ENCODE results near the gene NID1. TPM values are rescaled to one million over a fixed set of nuclear protein-coding genes. Genes with fewer than 3 reads are reported as not detected.

The NID1 gene
- total and polyA plus RNA-seq, 2 donors (not counting 3 experiments of a cell fraction or from before 2014, with no cell fraction given): 87.0 to 109 TPM

- Histone ChIP-seq H3K79me2 (ENCODE audit: control insufficient read depth, insufficient read depth, low read length) (peaks cover 4% of the 10 kb centered on the region), H3K36me3 (ENCODE audit: control insufficient read depth in 2 of 2, extremely low read depth in 1 of 2, insufficient read depth in 2 of 2, low read length in 2 of 2) (no peaks in the 10 kb centered on the region), H3K4me1 (ENCODE audit: control insufficient read depth, extremely low read depth, insufficient read depth, low read length) (peaks cover 9% of the 10 kb centered on the region), H3K9me1 (replicated peaks; ENCODE audit: control insufficient read depth, extremely low read depth, insufficient read depth, low read length) (no peaks in the 10 kb centered on the region), H4K20me1 (replicated peaks; ENCODE audit: control insufficient read depth, extremely low read depth, insufficient read depth, low read length) (no peaks in the 10 kb centered on the region), H3K9me3 (replicated peaks; ENCODE audit: control insufficient read depth, insufficient read depth, low read length) (no peaks in the 10 kb centered on the region), H2AFZ (ENCODE audit: low read depth, low read length) (no peak overlapping the region), H3K4me2 (ENCODE audit: insufficient read depth, low read length) (no peak overlapping the region), H3K9ac (replicated peaks; ENCODE audit: extremely low read depth, insufficient read depth, low read length) (no peak overlapping the region), H3K4me3 (replicated peaks in 1 of 3; ENCODE audit: insufficient read depth in 1 of 3, low read depth in 1 of 3, low read length in 3 of 3) (no peak overlapping the region), H3K27me3 (ENCODE audit: control insufficient read depth in 2 of 2, insufficient read depth in 2 of 2, low read length in 2 of 2) (no peaks in the 10 kb centered on the region), H3K27ac (ENCODE audit: insufficient read depth, low read depth, low read length) (no peak overlapping the region)
- TF ChIP-seq, protein P1, sequence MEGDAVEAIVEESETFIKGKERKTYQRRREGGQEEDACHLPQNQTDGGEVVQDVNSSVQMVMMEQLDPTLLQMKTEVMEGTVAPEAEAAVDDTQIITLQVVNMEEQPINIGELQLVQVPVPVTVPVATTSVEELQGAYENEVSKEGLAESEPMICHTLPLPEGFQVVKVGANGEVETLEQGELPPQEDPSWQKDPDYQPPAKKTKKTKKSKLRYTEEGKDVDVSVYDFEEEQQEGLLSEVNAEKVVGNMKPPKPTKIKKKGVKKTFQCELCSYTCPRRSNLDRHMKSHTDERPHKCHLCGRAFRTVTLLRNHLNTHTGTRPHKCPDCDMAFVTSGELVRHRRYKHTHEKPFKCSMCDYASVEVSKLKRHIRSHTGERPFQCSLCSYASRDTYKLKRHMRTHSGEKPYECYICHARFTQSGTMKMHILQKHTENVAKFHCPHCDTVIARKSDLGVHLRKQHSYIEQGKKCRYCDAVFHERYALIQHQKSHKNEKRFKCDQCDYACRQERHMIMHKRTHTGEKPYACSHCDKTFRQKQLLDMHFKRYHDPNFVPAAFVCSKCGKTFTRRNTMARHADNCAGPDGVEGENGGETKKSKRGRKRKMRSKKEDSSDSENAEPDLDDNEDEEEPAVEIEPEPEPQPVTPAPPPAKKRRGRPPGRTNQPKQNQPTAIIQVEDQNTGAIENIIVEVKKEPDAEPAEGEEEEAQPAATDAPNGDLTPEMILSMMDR (IDR thresholded peaks at IDR 0.05; ENCODE audit: extremely low read depth in 1 of 2, insufficient read depth in 1 of 2, low read depth in 1 of 2, low read length in 2 of 2): no peak
- TF ChIP-seq MYC (IDR thresholded peaks at IDR 0.05; ENCODE audit: low read depth, low read length) (no peak), FOS (IDR thresholded peaks at IDR 0.05; ENCODE audit: borderline replicate concordance, insufficient read depth, low read length) (no peak), EZH2 (IDR thresholded peaks at IDR 0.05; ENCODE audit: borderline replicate concordance, low read depth, low read length, severe bottlenecking) (no peak), GATA2 (IDR thresholded peaks at IDR 0.05; ENCODE audit: insufficient read depth, insufficient read length, low read depth, low read length) (no peak), MAX (IDR thresholded peaks at IDR 0.05; ENCODE audit: insufficient read depth, insufficient read length) (no peak), POLR2A (IDR thresholded peaks at IDR 0.05; ENCODE audit: low read depth, low read length) (no peak), JUN (IDR thresholded peaks at IDR 0.05; ENCODE audit: borderline replicate concordance, insufficient read depth, insufficient read length, low read depth) (no peak), POLR2AphosphoS5 (IDR thresholded peaks at IDR 0.05; ENCODE audit: insufficient read depth, low read depth, low read length) (no peak)
- FAIRE-seq (no peak), DNase-seq (ENCODE audit: low read depth, low spot score) (no peak)
- dilution Hi-C loops (cut with MboI; ENCODE audit: extremely low pct_ligation_motif_present, low sequenced_read_pairs) (no loop called here), intact Hi-C loops (cut with micrococcal nuclease) (loop anchor here (10.0 kb wide), 1 partner anchor 555 kb away; the partner anchor contains the start of gene B3GALNT2)
- BruUV-seq (replicated peaks): no TSS peak
- ChIA-PET POLR2A (no interaction called here), CTCF (no interaction called here)
Observed at GRCh38 chr1:236060286-236060685, 4.6 kb downstream of the NID1 start.

Measured in endothelial cell of umbilical vein (primary cell).